ENCODE measurements around the gene PLXNA4.

GRCh38 chr7:132438926-132439325, 137.3 kb downstream of the PLXNA4 start:
- TF ChIP-seq SP1 (IDR thresholded peaks at IDR 0.05) (no peak), NFRKB (IDR thresholded peaks at IDR 0.05) (no peak), FOXK2 (IDR thresholded peaks at IDR 0.05) (no peak)
